ENCODE measurements around the gene TMEM51. TPM values are rescaled to one million over a fixed set of nuclear protein-coding genes. Genes with fewer than 3 reads are reported as not detected.

Gene TMEM51
- polyA plus RNA-seq, 1 donor from 2014 or later = 1.7 TPM

DNA sequence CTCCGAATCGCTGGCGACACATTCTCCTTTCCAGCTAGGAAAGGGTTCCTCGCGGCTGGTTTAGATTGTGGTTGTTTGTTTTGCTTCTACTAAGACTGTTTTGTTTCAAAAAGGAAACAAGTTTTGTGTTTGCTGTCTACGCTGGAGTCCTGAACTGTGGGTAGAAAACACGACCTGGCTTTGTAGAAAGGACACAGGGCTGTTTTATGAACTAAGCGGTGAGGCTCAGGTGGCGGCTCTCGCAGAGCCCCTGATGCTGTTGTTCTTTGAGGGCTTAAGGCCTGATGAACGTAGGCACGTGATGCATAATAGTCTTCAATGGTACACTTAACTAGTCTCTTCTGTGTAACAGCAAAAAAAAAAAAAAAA, 66.5 kb downstream of the TMEM51 start:
- no peaks in the 10 kb centered on the region for H3K9me3 ChIP-seq (ENCODE audit: low read length)
- no peaks in the 10 kb centered on the region for H3K9me2 ChIP-seq (ENCODE audit: insufficient read depth, low read length)
- no peak overlapping the region for H3K9ac ChIP-seq (ENCODE audit: low read length)
- no peak overlapping the region for H3K4me2 ChIP-seq (ENCODE audit: low read length)
- no peaks in the 10 kb centered on the region for H3K27me3 ChIP-seq (ENCODE audit: insufficient read depth, low read depth, low read length)
- H3K4me3 ChIP-seq (ENCODE audit: low read length) = no peak overlapping the region
- no peak for TF ChIP-seq MXI1 (conservative IDR thresholded peaks at IDR 0.05; ENCODE audit: poor library complexity, severe bottlenecking)
- TF ChIP-seq, protein P1, sequence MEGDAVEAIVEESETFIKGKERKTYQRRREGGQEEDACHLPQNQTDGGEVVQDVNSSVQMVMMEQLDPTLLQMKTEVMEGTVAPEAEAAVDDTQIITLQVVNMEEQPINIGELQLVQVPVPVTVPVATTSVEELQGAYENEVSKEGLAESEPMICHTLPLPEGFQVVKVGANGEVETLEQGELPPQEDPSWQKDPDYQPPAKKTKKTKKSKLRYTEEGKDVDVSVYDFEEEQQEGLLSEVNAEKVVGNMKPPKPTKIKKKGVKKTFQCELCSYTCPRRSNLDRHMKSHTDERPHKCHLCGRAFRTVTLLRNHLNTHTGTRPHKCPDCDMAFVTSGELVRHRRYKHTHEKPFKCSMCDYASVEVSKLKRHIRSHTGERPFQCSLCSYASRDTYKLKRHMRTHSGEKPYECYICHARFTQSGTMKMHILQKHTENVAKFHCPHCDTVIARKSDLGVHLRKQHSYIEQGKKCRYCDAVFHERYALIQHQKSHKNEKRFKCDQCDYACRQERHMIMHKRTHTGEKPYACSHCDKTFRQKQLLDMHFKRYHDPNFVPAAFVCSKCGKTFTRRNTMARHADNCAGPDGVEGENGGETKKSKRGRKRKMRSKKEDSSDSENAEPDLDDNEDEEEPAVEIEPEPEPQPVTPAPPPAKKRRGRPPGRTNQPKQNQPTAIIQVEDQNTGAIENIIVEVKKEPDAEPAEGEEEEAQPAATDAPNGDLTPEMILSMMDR (IDR thresholded peaks at IDR 0.05; ENCODE audit: poor library complexity, severe bottlenecking) = no peak
- no peak for TF ChIP-seq POLR2AphosphoS5 (IDR thresholded peaks at IDR 0.05)
- no peak for TF ChIP-seq SMC3 (conservative IDR thresholded peaks at IDR 0.05; ENCODE audit: poor library complexity)
- no peak for TF ChIP-seq TAF1 (IDR thresholded peaks at IDR 0.05; ENCODE audit: low read depth)
- no peak for TF ChIP-seq EP300 (conservative IDR thresholded peaks at IDR 0.05; ENCODE audit: poor library complexity, severe bottlenecking)
- TF ChIP-seq EZH2 (IDR thresholded peaks at IDR 0.05; ENCODE audit: borderline replicate concordance, insufficient read depth, low read length, poor library complexity, severe bottlenecking) = no peak
- TF ChIP-seq RAD21 (conservative IDR thresholded peaks at IDR 0.05) = no peak
- TF ChIP-seq, protein P2, sequence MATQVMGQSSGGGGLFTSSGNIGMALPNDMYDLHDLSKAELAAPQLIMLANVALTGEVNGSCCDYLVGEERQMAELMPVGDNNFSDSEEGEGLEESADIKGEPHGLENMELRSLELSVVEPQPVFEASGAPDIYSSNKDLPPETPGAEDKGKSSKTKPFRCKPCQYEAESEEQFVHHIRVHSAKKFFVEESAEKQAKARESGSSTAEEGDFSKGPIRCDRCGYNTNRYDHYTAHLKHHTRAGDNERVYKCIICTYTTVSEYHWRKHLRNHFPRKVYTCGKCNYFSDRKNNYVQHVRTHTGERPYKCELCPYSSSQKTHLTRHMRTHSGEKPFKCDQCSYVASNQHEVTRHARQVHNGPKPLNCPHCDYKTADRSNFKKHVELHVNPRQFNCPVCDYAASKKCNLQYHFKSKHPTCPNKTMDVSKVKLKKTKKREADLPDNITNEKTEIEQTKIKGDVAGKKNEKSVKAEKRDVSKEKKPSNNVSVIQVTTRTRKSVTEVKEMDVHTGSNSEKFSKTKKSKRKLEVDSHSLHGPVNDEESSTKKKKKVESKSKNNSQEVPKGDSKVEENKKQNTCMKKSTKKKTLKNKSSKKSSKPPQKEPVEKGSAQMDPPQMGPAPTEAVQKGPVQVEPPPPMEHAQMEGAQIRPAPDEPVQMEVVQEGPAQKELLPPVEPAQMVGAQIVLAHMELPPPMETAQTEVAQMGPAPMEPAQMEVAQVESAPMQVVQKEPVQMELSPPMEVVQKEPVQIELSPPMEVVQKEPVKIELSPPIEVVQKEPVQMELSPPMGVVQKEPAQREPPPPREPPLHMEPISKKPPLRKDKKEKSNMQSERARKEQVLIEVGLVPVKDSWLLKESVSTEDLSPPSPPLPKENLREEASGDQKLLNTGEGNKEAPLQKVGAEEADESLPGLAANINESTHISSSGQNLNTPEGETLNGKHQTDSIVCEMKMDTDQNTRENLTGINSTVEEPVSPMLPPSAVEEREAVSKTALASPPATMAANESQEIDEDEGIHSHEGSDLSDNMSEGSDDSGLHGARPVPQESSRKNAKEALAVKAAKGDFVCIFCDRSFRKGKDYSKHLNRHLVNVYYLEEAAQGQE (IDR thresholded peaks at IDR 0.05; ENCODE audit: borderline replicate concordance) = no peak
- no peaks in the 10 kb centered on the region for H3F3A ChIP-seq (ENCODE audit: insufficient read depth, low read length, poor library complexity, severe bottlenecking)
- H2AFZ ChIP-seq (ENCODE audit: low read depth, low read length) = no peak overlapping the region
- no peak overlapping the region for H3K27ac ChIP-seq (ENCODE audit: low read length)
- no peaks in the 10 kb centered on the region for H3K36me3 ChIP-seq (ENCODE audit: insufficient read depth, low read length)
- no peaks in the 10 kb centered on the region for H3K79me2 ChIP-seq (replicated peaks; ENCODE audit: insufficient read depth, low read length)
- no peaks in the 10 kb centered on the region for H4K20me1 ChIP-seq (ENCODE audit: insufficient read depth)

DNA sequence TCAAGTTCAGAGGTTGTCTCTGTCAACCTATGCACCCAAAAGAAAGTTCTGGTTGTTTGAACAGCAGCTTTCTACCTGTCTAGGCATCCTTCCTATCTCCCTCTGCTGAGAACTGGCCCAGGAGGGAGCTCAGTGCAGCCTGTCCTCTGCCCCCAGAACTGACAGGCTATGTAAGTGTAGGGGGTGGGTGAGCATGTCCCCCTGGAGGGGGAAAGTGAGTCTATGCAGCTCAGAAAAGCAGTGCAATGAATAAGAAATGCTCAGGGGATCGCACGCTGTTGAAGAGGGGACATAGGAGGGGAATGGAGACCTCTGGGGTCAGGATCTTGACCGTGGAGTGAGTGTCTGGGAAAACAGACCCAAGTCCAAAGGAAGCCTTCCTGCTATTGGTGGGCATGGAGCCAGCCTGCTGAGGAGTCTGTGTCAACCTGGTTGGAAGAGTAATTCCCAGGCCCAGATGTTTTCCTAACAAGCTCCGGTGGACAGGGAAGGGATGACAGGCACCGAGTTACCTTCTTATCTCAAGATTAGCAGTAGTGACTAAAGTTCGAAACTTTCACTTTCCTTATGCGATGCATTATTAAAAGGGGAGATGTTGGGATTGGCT, 67.4 kb downstream of the TMEM51 start:
- Histone ChIP-seq H3K79me2 (replicated peaks; ENCODE audit: insufficient read depth, low read length) (no peaks in the 10 kb centered on the region), H3K9ac (ENCODE audit: low read length) (no peak overlapping the region), H3K4me3 (ENCODE audit: low read length) (no peak overlapping the region), H4K20me1 (ENCODE audit: insufficient read depth) (no peaks in the 10 kb centered on the region), H3K27me3 (ENCODE audit: insufficient read depth, low read depth, low read length) (no peaks in the 10 kb centered on the region), H2AFZ (ENCODE audit: low read depth, low read length) (no peak overlapping the region), H3K9me2 (ENCODE audit: insufficient read depth, low read length) (no peaks in the 10 kb centered on the region), H3K9me3 (ENCODE audit: low read length) (no peaks in the 10 kb centered on the region), H3K27ac (ENCODE audit: low read length) (no peak overlapping the region), H3K4me2 (ENCODE audit: low read length) (no peak overlapping the region), H3F3A (ENCODE audit: insufficient read depth, low read length, poor library complexity, severe bottlenecking) (no peaks in the 10 kb centered on the region), H3K36me3 (ENCODE audit: insufficient read depth, low read length) (no peaks in the 10 kb centered on the region)
- TF ChIP-seq EP300 (conservative IDR thresholded peaks at IDR 0.05; ENCODE audit: poor library complexity, severe bottlenecking) = no peak
- no peak for TF ChIP-seq POLR2AphosphoS5 (IDR thresholded peaks at IDR 0.05)
- TF ChIP-seq, protein P1 (IDR thresholded peaks at IDR 0.05; ENCODE audit: poor library complexity, severe bottlenecking) = no peak
- TF ChIP-seq EZH2 (IDR thresholded peaks at IDR 0.05; ENCODE audit: borderline replicate concordance, insufficient read depth, low read length, poor library complexity, severe bottlenecking) = no peak
- no peak for TF ChIP-seq RAD21 (conservative IDR thresholded peaks at IDR 0.05)
- TF ChIP-seq TAF1 (IDR thresholded peaks at IDR 0.05; ENCODE audit: low read depth) = no peak
- TF ChIP-seq MXI1 (conservative IDR thresholded peaks at IDR 0.05; ENCODE audit: poor library complexity, severe bottlenecking) = no peak
